Mesothelial cell of epicardium (in vitro differentiated cells): ENCODE results near the gene CDH4. TPM values are rescaled to one million over a fixed set of nuclear protein-coding genes. Genes with fewer than 3 reads are reported as not detected.

ENCODE experiments used
- DNase-seq, 2 experiments: peaks; one replicate each; pipeline ENCODE4 v3.0.0; 2021; ENCODE audit warnings: low spot score in 2 of 2; ENCODE audit not compliant: unreplicated experiment in 2 of 2
- H3K27ac Mint-ChIP-seq: 2 replicates; pipeline ENCODE4 v1.8.0; 2021; ENCODE audit warnings: mixed read lengths
- H3K27me3 Mint-ChIP-seq: 2 replicates; pipeline ENCODE4 v1.8.0; 2021; ENCODE audit warnings: low read depth, mixed read lengths
- H3K36me3 Mint-ChIP-seq: 2 replicates; pipeline ENCODE4 v1.8.0; 2021; ENCODE audit warnings: mixed read lengths
- H3K4me1 Mint-ChIP-seq: 2 replicates; pipeline ENCODE4 v1.8.0; 2021; ENCODE audit warnings: mixed read lengths
- H3K4me3 Mint-ChIP-seq: 2 replicates; pipeline ENCODE4 v1.8.0; 2021; ENCODE audit warnings: mild to moderate bottlenecking, moderate library complexity, mixed read lengths
- H3K9me3 Mint-ChIP-seq: 2 replicates; pipeline ENCODE4 v1.8.0; 2021; ENCODE audit warnings: mixed read lengths
- total RNA-seq: library from RNA; stranded (reverse); gene quantifications from 3 replicates; pipeline ENCODE4 v1.2.1, GENCODE V29; 2021
- TF ChIP-seq, protein P1 (sequence below): fragments of 200-600 bp; sonication (generic); IDR thresholded peaks from one replicate; pipeline ENCODE4 v1.5.0; 2021; ENCODE audit warnings: antibody characterized with exemption; ENCODE audit not compliant: unreplicated experiment

The CDH4 gene
- total RNA-seq, 1 donor from 2014 or later = 1.1 TPM

DNA sequence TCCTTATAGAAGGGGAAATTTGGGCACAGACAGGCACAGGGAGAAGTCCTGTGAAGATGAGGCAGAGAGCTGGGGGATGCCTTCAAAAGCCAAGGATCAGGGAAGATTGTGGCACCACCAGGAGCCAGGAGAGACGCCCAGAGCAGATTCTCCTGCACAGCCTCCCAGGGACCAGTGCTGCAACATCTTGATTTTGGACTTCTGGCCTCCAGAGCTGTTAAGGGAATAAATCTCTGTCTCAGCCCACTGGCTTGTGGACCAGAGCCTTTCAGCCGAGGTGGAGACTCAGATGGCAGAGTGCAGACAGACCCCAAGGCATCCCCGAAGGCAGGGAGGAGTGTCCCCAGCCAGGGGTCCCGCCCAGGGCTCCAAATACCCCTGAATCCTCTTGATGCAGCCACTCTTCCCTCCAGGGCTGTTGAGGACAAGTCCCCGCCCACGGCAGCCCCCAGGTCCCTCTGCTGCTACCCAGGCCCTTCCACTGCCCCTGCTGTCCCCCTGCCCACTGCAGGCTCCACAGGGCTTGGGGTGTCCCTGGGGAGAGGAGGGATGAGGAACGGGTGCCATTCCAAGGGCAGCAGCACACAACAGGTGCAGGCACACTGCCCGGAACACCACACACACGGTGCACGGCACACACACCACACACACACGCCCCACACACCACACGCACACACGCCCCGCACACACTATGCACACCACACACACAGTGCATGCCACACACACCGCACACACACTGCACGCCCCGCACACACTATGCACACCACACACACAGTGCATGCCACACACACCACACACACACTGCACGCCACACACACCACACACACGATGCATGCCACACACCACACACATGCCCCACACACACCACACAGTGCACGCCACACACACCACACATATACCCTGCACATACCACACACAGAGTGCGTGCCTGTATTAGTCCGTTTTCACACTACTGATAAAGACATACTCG is 502.2 kb downstream of the CDH4 start:
- TF ChIP-seq, protein P1, sequence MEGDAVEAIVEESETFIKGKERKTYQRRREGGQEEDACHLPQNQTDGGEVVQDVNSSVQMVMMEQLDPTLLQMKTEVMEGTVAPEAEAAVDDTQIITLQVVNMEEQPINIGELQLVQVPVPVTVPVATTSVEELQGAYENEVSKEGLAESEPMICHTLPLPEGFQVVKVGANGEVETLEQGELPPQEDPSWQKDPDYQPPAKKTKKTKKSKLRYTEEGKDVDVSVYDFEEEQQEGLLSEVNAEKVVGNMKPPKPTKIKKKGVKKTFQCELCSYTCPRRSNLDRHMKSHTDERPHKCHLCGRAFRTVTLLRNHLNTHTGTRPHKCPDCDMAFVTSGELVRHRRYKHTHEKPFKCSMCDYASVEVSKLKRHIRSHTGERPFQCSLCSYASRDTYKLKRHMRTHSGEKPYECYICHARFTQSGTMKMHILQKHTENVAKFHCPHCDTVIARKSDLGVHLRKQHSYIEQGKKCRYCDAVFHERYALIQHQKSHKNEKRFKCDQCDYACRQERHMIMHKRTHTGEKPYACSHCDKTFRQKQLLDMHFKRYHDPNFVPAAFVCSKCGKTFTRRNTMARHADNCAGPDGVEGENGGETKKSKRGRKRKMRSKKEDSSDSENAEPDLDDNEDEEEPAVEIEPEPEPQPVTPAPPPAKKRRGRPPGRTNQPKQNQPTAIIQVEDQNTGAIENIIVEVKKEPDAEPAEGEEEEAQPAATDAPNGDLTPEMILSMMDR = no peak
- Mint-ChIP-seq H3K4me1 (peaks cover 2% of the 10 kb centered on the region), H3K4me3 (no peak overlapping the region), H3K9me3 (peaks cover 19% of the 10 kb centered on the region), H3K27me3 (peaks cover 8% of the 10 kb centered on the region), H3K27ac (no peak overlapping the region), H3K36me3 (no peaks in the 10 kb centered on the region)
- no peak for DNase-seq

DNA sequence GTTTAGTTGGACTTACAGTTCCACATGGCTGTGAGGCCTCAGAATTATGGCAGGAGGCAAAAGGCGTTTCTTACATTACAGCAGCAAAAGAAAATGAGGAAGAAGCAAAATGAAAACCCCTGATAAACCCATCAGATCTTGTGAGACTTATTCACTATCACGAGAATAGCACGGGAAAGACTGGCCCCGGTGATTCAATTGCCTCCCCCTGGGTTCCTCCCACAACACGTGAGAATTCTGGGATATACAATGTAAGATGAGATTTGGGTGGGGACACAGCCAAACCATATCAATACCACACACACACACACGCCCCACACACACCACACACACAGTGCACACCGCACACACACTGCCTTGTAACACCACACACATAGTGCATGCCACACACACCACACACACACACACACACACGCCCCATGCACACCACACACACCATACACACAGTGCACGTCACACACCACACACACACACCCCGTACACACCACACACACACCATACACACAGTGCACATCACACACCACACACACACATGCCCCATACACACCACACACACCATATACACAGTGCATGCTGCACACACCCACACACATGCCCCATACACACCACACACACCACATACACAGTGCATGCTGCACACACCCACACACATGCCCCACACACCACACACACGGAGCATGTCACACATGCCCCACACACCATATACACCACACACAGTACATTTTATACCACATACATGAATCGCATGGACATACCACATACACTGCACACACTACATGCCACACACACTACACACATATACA is 503.1 kb downstream of the CDH4 start:
- H3K36me3 Mint-ChIP-seq = no peaks in the 10 kb centered on the region
- H3K27ac Mint-ChIP-seq = no peak overlapping the region
- TF ChIP-seq, protein P1 = no peak
- H3K9me3 Mint-ChIP-seq = peaks cover 14% of the 10 kb centered on the region
- peaks cover 10% of the 10 kb centered on the region for H3K27me3 Mint-ChIP-seq
- no peaks in the 10 kb centered on the region for H3K4me1 Mint-ChIP-seq
- H3K4me3 Mint-ChIP-seq = no peak overlapping the region
- no peak for DNase-seq

DNA sequence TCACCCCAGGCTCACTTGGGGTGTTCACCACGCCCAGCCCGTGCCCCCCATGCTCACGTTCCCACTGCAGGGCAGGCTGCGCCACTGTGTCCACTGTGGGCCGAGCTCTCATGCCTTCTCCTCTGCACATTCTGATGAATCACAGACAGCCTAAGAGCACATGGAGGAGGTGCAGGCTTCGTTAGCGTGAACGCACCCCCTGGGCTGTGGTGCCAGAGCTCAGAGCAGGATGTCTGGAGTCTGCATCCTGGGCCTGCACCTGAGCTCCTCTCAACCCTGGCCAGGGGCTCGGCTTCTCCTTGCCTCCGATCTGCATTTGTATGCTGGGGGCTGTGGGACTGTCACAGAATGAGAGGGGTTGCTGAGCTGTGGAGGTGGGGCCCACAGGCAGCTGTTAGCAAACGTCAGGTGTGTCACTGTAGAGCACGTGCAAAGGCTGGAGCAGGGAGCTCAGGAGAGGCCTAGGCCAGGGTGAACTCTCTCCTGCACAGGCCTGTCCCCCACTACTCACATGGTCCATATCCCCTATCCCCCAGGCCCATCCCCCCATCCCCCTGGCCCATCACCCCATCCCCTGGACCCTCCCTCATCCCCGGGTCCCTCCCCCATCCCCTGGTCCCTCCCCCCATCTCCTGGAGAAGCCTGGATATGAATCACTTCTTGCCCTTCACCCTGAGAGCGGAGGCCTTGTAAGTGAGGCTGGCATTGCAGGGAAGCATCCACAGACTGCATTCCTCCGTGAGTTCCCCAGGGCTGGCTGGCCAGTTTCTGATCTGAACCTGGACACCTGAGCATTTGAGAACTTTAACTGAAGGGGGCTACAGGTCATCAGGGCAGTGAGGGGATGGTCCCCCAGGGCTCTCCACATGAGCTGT is 504.1 kb downstream of the CDH4 start:
- Mint-ChIP-seq H3K4me1 (no peaks in the 10 kb centered on the region), H3K27me3 (peaks cover 19% of the 10 kb centered on the region), H3K9me3 (peaks cover 6% of the 10 kb centered on the region), H3K36me3 (no peaks in the 10 kb centered on the region), H3K27ac (no peak overlapping the region), H3K4me3 (no peak overlapping the region)
- no peak for DNase-seq
- TF ChIP-seq, protein P1 = no peak

DNA sequence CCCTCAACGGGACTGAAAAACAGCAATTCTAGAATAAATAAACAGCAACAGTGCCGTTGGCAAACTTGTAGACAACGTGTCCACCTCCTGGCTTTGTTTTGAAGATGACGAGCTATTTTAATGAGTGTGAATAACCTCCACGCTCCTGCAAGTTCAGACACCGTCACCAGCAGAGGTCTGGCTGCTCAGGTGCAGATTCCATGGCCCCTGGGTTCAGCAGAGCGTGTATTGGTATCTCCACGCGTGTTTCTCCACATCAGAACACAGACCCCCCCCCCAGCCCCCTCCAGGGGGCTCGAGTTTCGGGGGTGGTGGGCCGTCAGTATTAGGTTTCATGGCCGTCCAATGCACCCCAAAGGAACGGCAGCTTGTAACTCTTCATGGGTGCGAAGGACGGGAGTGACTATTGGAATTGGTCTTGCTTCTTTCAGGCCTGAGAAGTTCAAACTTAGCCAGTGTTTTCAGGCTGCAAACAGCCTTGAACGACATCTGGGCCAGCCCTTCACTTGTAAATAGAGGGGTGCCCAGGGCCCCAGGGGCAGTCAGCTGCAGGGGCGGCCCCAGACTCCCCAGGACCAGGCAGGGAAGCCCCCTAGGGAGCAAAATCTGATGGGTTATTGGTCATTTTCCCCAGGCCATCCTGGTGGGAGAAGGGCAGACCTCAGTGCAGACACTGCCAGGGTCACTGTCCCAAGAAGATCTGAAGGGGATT is 505.1 kb downstream of the CDH4 start:
- Mint-ChIP-seq H3K36me3 (no peaks in the 10 kb centered on the region), H3K9me3 (no peaks in the 10 kb centered on the region), H3K27ac (no peak overlapping the region), H3K4me3 (no peak overlapping the region), H3K27me3 (peaks cover 24% of the 10 kb centered on the region), H3K4me1 (no peaks in the 10 kb centered on the region)
- DNase-seq = no peak
- TF ChIP-seq, protein P1 = no peak
